SHP77 treated with DMSO at 0.1 percent for 48 hours (cell line): ENCODE measurements around the gene NDFIP1.
"Not testable (repeated sequence)": the region's sequence is repeated elsewhere in the genome, so short reads cannot be mapped to it uniquely, and the experiment has no call there.

ENCODE experiments used
- DNase-seq: peaks from one replicate; lab custom pipeline; 2025; lab: John Stamatoyannopoulos, UW

NDFIP1 gene

GRCh38 chr5:142154449-142154841 lies 45.9 kb downstream of the NDFIP1 start:
- DNase-seq = not testable (repeated sequence)

GRCh38 chr5:142156839-142157463 lies 48.4 kb downstream of the NDFIP1 start:
- no peak for DNase-seq

- no peak for DNase-seq
Observed at GRCh38 chr5:142159354-142159753, 50.8 kb downstream of the NDFIP1 start.

GRCh38 chr5:142164315-142164714 lies 55.7 kb downstream of the NDFIP1 start:
- DNase-seq = no peak

GRCh38 chr5:142166754-142167153 lies 58.2 kb downstream of the NDFIP1 start:
- no peak for DNase-seq

GRCh38 chr5:142167458-142167857 lies 58.9 kb downstream of the NDFIP1 start:
- no peak for DNase-seq

GRCh38 chr5:142168365-142168764 lies 59.8 kb downstream of the NDFIP1 start:
- no peak for DNase-seq

- no peak for DNase-seq
Observed at GRCh38 chr5:142170254-142170953, 61.8 kb downstream of the NDFIP1 start.

- DNase-seq = no peak
Observed at GRCh38 chr5:142171270-142171669, 62.7 kb downstream of the NDFIP1 start.

GRCh38 chr5:142175039-142175438 lies 66.5 kb downstream of the NDFIP1 start:
- DNase-seq = no peak

GRCh38 chr5:142175461-142176142 lies 67.0 kb downstream of the NDFIP1 start:
- no peak for DNase-seq

GRCh38 chr5:142176255-142176654 lies 67.7 kb downstream of the NDFIP1 start:
- DNase-seq = no peak

GRCh38 chr5:142178651-142179050 lies 70.1 kb downstream of the NDFIP1 start:
- no peak for DNase-seq

GRCh38 chr5:142179776-142180387 lies 71.3 kb downstream of the NDFIP1 start:
- DNase-seq = no peak

- DNase-seq = no peak
Observed at GRCh38 chr5:142181096-142181495, 72.5 kb downstream of the NDFIP1 start.

GRCh38 chr5:142181547-142182163 lies 73.1 kb downstream of the NDFIP1 start:
- no peak for DNase-seq

- no peak for DNase-seq
Observed at GRCh38 chr5:142182840-142183239, 74.3 kb downstream of the NDFIP1 start.

- DNase-seq = no peak
Observed at GRCh38 chr5:142183561-142183960, 75.0 kb downstream of the NDFIP1 start.

GRCh38 chr5:142184988-142185387 lies 76.4 kb downstream of the NDFIP1 start:
- no peak for DNase-seq

- DNase-seq = no peak
Observed at GRCh38 chr5:142186514-142186856, 77.9 kb downstream of the NDFIP1 start.

GRCh38 chr5:142186857-142187594 lies 78.4 kb downstream of the NDFIP1 start:
- DNase-seq = no peak

GRCh38 chr5:142188691-142189090 lies 80.1 kb downstream of the NDFIP1 start:
- DNase-seq = not testable (repeated sequence)
